ENCODE measurements around the gene FASLG.
"Not testable (repeated sequence)": the region's sequence is repeated elsewhere in the genome, so short reads cannot be mapped to it uniquely, and the experiment has no call there.

Gene FASLG

DNA sequence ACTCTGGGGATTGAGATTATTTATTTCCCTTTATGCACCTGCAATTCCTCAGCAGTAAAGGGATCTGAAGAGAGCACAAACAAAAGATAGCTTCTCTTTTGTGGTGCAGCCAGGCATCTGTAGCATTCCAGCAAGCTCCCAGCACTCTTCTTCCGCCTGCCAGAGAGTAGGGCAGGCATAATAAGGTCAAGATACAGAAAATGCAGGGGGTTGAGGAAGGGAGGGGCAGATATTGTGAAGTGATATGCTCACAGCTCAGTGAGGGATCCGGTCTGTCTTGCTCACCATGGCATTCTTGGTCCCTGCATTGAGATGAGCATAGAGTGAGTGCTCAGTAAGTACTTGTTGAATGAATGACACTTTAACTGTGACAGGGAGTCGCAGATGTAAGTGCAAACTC is 23.9 kb downstream of the FASLG start:
- DNase-seq (ENCODE audit: low read depth), result no peak

DNA sequence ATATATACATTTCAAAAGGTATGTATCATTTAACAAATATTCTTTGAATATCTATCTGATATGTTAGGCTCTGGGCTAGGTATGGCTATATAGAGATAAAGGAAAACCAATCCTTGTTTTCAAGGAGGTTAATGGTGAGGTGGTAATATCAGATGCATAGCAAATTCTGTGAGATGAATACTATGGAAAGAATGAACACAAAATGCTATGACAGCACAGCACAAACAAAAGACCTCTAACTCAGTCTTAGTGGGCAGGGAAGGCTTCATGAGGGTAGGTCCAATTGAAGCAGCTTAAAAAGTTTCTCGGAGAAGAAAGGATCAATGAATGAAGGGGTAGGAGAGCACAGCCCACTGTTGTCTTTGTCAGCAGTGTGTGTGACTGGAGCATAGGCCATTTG is 27.2 kb downstream of the FASLG start:
- no peak for DNase-seq (ENCODE audit: low read depth)

DNA sequence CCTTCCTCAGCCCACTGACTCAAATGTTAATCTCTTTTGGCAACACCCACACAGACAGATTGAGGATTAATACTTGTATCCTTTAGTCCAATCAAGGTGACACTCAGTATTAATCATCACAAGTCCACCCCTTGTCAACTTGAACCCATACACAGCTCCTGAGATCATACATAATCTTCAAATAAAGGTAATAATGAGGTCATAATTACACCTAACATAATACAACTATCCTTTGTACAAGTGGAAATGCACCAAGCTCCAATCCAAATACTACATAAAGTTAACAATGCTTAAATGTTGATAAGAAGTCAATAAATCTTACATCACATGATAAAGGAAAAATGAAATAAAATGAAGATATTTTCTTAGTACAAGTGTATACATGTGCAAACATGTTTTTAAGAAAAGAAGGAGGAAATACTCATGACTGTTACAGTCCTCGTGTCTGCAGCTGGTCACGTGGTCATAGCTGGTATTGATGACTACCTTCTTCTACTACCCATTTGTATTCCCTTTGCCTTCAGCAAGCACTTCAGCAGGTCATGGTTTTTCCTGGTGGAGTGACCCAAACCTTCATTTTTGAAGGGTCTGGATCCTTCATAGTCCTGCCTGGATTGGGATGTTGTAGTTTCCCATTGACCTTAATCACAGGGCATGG is 29.7 kb downstream of the FASLG start:
- DNase-seq (ENCODE audit: low read depth), result not testable (repeated sequence)

DNA sequence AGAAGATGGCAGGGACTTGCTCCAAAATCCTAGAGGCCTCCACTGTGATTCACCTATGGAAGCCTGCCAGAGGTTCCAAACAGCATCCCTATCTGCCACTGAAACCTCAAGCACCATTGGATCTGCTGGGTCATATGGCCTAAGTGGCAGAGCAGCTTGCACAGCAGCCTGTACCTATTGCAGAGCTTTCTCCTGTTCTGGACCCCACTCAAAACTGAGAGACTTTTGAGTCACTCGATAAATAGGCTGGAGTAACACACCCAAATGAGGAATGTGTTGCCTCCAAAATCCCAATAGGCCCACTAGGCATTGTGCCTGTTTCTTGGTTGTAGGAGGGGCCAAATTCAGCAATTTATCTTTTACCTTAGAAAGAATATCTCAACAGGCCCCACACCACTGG is 32.0 kb downstream of the FASLG start:
- DNase-seq (ENCODE audit: low read depth), result not testable (repeated sequence)

DNA sequence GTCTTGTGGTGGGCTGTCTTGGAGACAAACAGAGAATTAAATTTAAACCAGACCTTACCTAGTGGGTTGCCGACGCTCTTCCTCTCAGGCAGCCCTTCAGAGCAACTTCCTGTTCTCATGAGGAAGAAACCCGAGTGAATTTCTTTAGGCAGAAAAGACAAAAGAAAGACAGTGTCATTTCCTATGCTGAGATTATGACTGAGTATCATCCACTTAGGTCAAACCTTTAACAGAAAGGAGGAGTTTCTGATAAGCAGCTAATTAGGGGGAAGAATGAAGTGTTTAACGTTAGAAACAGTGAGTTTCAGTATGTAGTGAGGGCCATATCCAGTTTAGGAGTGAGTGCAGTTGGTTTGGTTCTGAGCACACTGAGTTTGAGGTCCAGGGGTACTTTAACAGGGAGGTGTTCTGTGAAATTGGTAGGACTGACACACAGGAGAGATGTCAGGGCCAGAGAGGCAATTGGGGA is 38.7 kb downstream of the FASLG start:
- no peak for DNase-seq (ENCODE audit: low read depth)

DNA sequence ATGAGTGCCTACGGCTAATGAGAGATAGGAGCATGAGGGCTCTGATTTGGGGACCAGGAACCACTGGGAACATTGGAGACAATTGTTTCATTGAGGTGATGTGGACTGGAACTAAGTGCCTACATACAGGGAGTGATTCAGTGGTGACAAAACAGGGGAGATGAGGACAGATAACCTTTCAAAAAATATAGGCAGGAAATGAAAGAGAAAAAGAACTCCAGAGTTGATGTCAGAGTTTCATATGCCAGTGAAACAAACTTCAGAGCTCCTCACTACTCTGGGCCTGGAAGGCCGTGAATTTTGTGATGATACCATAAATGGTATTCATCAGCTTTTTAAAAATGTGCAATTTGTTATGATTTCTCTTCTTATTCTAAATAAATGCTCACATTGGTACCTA is 39.3 kb downstream of the FASLG start:
- DNase-seq (ENCODE audit: low read depth), result no peak

DNA sequence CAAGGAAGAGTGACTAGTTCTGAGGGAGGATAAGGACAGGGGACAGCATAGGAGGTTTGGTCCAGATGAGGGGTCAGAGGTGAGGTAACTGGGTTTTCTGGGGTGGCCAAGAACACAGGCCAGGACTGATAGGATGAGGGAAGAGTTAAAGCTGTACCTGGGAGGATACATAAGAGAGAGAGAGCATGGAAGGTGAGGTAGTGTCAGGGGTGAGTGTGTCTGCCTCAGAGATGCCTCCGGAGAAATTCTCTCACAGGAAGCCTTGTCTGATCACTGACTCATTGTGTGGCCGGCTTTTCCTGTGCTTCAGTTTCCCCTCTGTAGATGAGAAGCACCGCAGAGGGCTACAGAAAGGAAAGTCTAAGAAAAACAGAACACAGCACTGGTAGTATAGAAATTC is 40.2 kb downstream of the FASLG start:
- DNase-seq (ENCODE audit: low read depth), result peak; percentile 50

DNA sequence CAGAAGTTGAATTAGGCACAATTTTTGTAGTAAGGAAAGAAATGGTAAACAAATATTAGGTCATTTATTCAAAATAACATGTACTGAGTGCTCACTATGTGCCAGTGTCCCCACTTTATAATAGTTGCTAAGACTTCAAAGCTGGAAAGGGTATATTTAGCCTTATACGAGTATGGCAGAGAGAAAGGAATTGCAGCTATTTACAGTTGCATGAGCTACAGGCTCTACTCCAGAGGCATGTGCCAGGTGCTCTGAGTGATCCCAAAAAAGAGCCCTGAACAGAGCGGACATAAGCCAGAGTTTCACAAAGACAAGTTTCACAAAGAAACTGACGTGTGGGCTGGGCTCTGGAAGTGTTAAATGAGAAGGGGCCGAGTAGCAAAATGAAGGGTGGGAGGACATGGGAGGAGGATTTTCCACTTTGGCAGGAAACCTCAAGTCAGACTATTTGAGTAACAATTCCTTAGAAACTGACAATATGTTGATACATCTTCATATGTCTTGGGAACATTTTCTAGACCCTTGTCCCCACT is 40.9 kb downstream of the FASLG start:
- DNase-seq (ENCODE audit: low read depth), result no peak

DNA sequence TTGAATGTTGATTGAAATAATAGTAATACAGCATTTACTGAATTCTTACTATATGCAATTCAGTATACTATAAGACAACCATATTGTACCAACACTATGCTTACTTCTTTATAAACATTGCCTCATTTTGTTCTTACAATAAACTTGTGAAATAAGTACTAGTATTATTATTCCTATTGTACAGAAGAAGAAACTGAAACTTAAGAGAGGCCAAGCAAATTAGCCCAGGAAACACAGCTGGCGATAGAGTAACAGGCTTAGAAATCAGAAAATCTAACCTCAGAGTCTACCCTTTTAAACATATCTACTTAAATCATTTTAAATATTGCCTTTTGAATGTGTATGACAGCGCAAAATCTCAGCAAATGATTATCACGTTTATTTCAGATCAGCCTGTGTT is 41.7 kb downstream of the FASLG start:
- DNase-seq (ENCODE audit: low read depth), result no peak

DNA sequence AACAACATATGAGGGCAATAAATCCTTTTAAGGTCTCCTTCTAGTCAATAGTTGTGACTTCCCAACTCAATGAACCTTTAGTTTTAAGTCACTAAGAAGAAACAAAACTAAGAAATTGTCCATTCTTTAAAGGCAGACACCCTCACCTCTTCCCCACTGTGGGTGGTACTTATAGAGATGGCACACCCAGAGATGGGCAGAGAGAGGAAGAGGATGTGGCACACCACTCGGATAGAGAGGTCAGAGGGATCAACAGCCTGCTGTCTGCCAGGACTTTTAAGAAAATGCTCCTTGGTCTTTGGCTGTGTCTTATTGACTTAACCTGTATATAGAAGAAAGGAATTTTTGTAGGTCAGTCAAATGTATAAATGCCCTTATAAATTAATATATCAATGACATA is 45.1 kb downstream of the FASLG start:
- no peak for DNase-seq (ENCODE audit: low read depth)

DNA sequence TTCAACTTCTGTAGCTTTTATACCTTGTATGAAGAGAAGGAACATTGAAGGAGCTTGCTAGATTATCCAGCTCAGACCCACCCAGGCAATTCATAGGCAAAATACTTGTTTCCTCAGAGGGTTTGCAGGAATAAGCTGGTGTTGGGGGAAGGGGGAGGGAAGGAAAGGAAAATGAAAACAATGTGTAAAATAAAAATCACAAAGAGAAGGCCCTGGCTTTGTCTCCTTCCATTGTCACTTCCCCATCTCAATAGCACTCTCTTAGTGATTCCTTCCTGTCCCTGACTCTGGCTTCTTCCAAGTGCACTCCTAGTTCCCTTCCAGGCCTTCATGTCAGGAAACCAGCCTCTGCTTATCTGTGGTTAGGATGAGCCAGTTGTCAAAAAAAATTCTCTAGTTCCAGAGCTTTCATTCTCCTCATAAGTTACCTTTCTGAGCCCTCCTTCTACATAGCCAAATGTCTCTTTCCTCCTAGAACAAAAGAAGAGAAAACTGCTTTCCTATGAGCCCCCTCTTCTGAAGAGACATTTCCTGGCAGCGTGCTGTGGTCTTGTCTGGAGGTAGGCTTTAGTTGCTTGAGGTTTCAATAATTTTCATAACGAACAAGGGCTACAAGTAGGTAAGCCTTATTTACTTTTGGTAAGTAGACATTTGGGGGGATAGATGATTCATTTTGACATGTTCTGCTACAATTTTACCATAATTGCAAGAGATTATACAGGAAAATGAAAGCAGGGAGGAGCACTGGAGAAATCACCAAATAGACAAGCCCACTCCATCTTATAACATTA is 45.7 kb downstream of the FASLG start:
- no peak for DNase-seq (ENCODE audit: low read depth)

DNA sequence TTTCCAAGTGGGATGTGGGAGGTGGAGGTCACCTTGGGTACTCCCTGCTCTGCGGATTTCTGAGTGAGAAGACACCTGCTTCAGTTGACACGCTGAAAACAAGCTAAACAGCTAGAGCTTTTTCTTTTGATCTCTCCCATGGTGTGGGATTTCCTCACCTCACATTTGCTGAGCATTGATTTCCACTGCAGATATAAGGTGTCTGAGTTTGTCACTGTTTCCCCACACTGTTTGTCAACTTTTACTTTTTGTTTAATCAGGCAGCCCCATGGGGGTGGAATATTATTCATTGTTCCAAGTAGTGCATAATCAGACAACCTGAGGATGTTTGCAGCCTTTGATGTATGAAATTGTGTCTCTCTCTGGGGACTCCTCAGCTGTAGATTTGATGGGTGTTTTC is 49.5 kb downstream of the FASLG start:
- no peak for DNase-seq (ENCODE audit: low read depth)

DNA sequence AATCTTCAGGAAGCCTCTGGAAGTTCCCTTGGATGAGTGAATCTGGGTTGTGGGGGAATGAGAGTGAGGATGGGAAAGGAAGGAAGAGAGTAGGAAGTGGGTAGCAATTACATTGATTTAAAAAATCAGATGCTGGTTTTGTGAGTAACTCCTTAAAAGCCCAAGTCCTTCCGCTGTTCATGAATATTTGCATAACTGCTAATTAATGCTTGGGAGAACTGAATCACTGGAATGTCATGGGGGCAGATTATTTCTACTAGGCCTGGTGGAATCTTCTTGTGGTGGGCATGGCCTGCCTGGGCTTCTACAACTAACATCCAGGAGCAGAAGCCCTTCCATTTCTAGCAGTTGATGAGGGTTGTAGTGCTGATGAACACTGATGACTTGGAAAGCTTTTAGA is 52.7 kb downstream of the FASLG start:
- DNase-seq (ENCODE audit: low read depth), result no peak

DNA sequence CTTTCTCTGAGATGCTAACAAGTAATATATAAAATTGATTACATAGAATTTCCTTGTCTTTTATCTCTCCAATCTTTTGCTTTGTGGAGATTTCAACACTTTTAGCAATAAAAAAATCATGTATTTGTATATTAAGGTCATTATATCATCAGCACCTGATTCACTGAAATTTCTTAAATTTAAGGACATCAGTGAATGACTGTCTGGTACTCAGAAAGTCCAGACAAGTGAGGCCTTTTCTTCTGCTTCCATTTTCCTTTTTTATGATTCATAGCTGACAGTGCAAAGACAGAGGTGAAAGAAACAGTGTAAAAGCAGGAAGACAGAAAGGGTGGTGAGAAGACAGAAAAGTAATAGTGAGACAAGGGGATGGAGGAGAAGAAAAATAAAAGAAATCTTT is 54.6 kb downstream of the FASLG start:
- no peak for DNase-seq (ENCODE audit: low read depth)
